HepG2 (cell line): ENCODE results near the gene ANKRD39. TPM values are rescaled to one million over a fixed set of nuclear protein-coding genes. Genes with fewer than 3 reads are reported as not detected.

Experiments
- CCDC6 ChIP-seq: sonication (generic); formaldehyde crosslinking; IDR thresholded peaks from 2 replicates; pipeline ENCODE4 v1.8.1; 2022; ENCODE audit warnings: mild to moderate bottlenecking, missing genetic modification reagents, moderate library complexity
- CEBPG ChIP-seq: IDR thresholded peaks from 2 replicates; pipeline ENCODE4 v1.6.1; 2016
- DPF2 ChIP-seq: sonication (generic); formaldehyde crosslinking; IDR thresholded peaks from 2 replicates; pipeline ENCODE4 v1.4.0; 2020; ENCODE audit warnings: mild to moderate bottlenecking, low read depth, missing genetic modification reagents, borderline replicate concordance
- EP300 ChIP-seq, 3 experiments: sonication (generic) in 1 of 3; formaldehyde crosslinking in 1 of 3; IDR thresholded peaks; 2 replicates each; pipeline versions ENCODE4 v1.5.1 to v1.6.1; 2011 to 2020; ENCODE audit warnings: low read depth in 2 of 3, low read length in 2 of 3, borderline replicate concordance in 1 of 3, improper control_type of control experiment in 1 of 3, mild to moderate bottlenecking in 1 of 3, missing genetic modification reagents in 1 of 3, moderate library complexity in 1 of 3
- FOSL1 ChIP-seq: sonication (generic); formaldehyde crosslinking; IDR thresholded peaks from 2 replicates; pipeline ENCODE4 v1.9.0; 2021; ENCODE audit warnings: missing genetic modification reagents, borderline replicate concordance
- MEF2D ChIP-seq: sonication (generic); formaldehyde crosslinking; IDR thresholded peaks from 2 replicates; pipeline ENCODE4 v1.5.1; 2020; ENCODE audit warnings: mild to moderate bottlenecking, missing genetic modification reagents
- NFYC ChIP-seq: IDR thresholded peaks from 2 replicates; pipeline ENCODE4 v1.6.1; 2016; ENCODE audit warnings: missing genetic modification reagents, missing compliant biosample characterization
- THAP11 ChIP-seq: IDR thresholded peaks from 2 replicates; pipeline ENCODE4 v1.6.1; 2016; ENCODE audit warnings: missing biosample characterization, missing genetic modification reagents
- ZKSCAN1 ChIP-seq: fragments of 150-350 bp; IDR thresholded peaks from 2 replicates; pipeline ENCODE4 v1.6.1; 2014; ENCODE audit warnings: low read length
- ZNF235 ChIP-seq: sonication (generic); formaldehyde crosslinking; IDR thresholded peaks from 2 replicates; pipeline ENCODE4 v1.8.1; 2023; ENCODE audit warnings: mild to moderate bottlenecking, missing genetic modification reagents, borderline replicate concordance
- ZNF296 ChIP-seq: sonication (generic); formaldehyde crosslinking; conservative IDR thresholded peaks from 2 replicates; pipeline ENCODE4 v1.5.0; 2020; ENCODE audit warnings: mild to moderate bottlenecking, missing genetic modification reagents
- ZNF318 ChIP-seq: sonication (generic); formaldehyde crosslinking; IDR thresholded peaks from 2 replicates; pipeline ENCODE4 v1.4.0; 2020; ENCODE audit warnings: mild to moderate bottlenecking, missing genetic modification reagents
- ZNF513 ChIP-seq: sonication (generic); formaldehyde crosslinking; conservative IDR thresholded peaks from 2 replicates; pipeline ENCODE4 v1.5.0; 2020; ENCODE audit warnings: missing genetic modification reagents
- ZNF543 ChIP-seq: sonication (generic); formaldehyde crosslinking; IDR thresholded peaks from 2 replicates; pipeline ENCODE4 v1.4.0; 2020; ENCODE audit warnings: mild to moderate bottlenecking, missing genetic modification reagents
- ZNF605 ChIP-seq: sonication (generic); formaldehyde crosslinking; IDR thresholded peaks from 2 replicates; pipeline ENCODE4 v1.8.0; 2022; ENCODE audit warnings: mild to moderate bottlenecking, missing genetic modification reagents
- ZNF607 ChIP-seq: sonication (generic); formaldehyde crosslinking; IDR thresholded peaks from 2 replicates; pipeline ENCODE4 v1.5.1; 2020; ENCODE audit warnings: missing genetic modification reagents, mild to moderate bottlenecking, borderline replicate concordance
- ZNF777 ChIP-seq: sonication (generic); formaldehyde crosslinking; IDR thresholded peaks from 2 replicates; pipeline ENCODE4 v1.4.0; 2020; ENCODE audit warnings: missing genetic modification reagents
- polyA plus RNA-seq, 8 experiments: library from polyadenylated mRNA; depleted of rRNA in 3 of 8; stranded (reverse) in 7 of 8; unstranded in 1 of 8; fragments of >200 nt; fragmentation: Illumina TruSeq in 4 of 8; extraction: Trizol in 4 of 8; gene quantifications; 2 replicates each; pipeline versions ENCODE4 v1.2.1 to v1.2.3, GENCODE V29; 2011 to 2016; ENCODE audit warnings: low read depth in 4 of 8, missing spikeins in 1 of 8, mixed read lengths in 1 of 8; ENCODE audit not compliant: insufficient read depth in 1 of 8
- total RNA-seq, 5 experiments: library from RNA; depleted of rRNA; stranded (reverse); fragments of >200 nt; fragmentation: Illumina TruSeq; extraction: Trizol; gene quantifications; 2 replicates each; pipeline ENCODE4 v1.2.3, GENCODE V29; 2016; ENCODE audit warnings: low read depth in 1 of 5

ANKRD39 gene
- total and polyA plus RNA-seq, 2 of the 13 experiments (the other 11 are each of a cell fraction or from before 2014, with no cell fraction given): 23.2 to 24.8 TPM

- TF ChIP-seq ZNF513: no peak
- TF ChIP-seq ZKSCAN1: no peak
- TF ChIP-seq ZNF318: peak; percentile 74; the same call in 1 of the 2 replicates
- no peak for TF ChIP-seq ZNF235 (CRISPR knock-in tag)
- TF ChIP-seq CEBPG (CRISPR knock-in tag): peak; percentile 94
- TF ChIP-seq MEF2D (CRISPR knock-in tag): no peak; the same call in 1 of the 2 replicates
- no peak for TF ChIP-seq FOSL1 (CRISPR knock-in tag)
- TF ChIP-seq ZNF777 (CRISPR knock-in tag): 0 out of 2 replicates have a peak, but pooled peaks have one; percentile 17
- peak; percentile 93; the same call in 1 of the 2 replicates for TF ChIP-seq ZNF605
- TF ChIP-seq ZNF607: no peak; the same call in 1 of the 2 replicates
- no peak; the same call in 1 of the 2 replicates for TF ChIP-seq CCDC6 (CRISPR knock-in tag)
- peak in 1 of 2 experiments; percentile 56; a peak in 2 of 4 replicates for TF ChIP-seq EP300 (IDR thresholded peaks at IDR 0.05; ENCODE audit: low read depth in 2 of 2, low read length in 2 of 2)
- TF ChIP-seq EP300 (CRISPR knock-in tag; IDR thresholded peaks at IDR 0.05; ENCODE audit: borderline replicate concordance): peak; percentile 62; the same call in 1 of the 2 replicates
- TF ChIP-seq DPF2 (CRISPR knock-in tag): peak; percentile 61; the same call in 1 of the 2 replicates
- TF ChIP-seq ZNF296: no peak; the same call in 1 of the 2 replicates
- TF ChIP-seq NFYC (CRISPR knock-in tag): peak; percentile 36; the same call in 1 of the 2 replicates
- peak; percentile 75 for TF ChIP-seq THAP11
- TF ChIP-seq ZNF543 (CRISPR knock-in tag): peak; percentile 93; the same call in 1 of the 2 replicates
Observed at GRCh38 chr2:96868555-96869280, 10.9 kb upstream of the ANKRD39 start (continued).
